Cardiac fibroblast (primary cell): ENCODE measurements around the gene NRIP1.

Source experiments
- DNase-seq, 2 donors: peaks; one replicate each; pipeline versions ENCODE4 v3.0.0 to v3.0.0-alpha.2; 2010; ENCODE audit warnings: low read depth in 2 of 2
- H3K4me3 ChIP-seq, 2 donors: replicated peaks in 1 of 2; 1 replicate in 1 of 2; 2 replicates in 1 of 2; pipeline ENCODE4 v1.5.1; 2011; ENCODE audit warnings: low read depth in 2 of 2, low read length in 2 of 2, mild to moderate bottlenecking in 2 of 2, moderate library complexity in 1 of 2
- CTCF ChIP-seq: IDR thresholded peaks from one replicate; pipeline ENCODE4 v1.5.1; 2011; ENCODE audit warnings: low read depth, mild to moderate bottlenecking, low read length, inconsistent platforms

The NRIP1 gene

GRCh38 chr21:14998336-14998735 lies 66.5 kb downstream of the NRIP1 start:
- no peak overlapping the region for H3K4me3 ChIP-seq

GRCh38 chr21:14995695-14996490 lies 68.9 kb downstream of the NRIP1 start:
- peak; percentile 68 to 78 for DNase-seq
- no peak overlapping the region for H3K4me3 ChIP-seq
- TF ChIP-seq CTCF, result no peak

More at GRCh38 chr21:14998336-14998735, 66.5 kb downstream of the NRIP1 start:
- no peak for TF ChIP-seq CTCF
- DNase-seq, result no peak

- no peak overlapping the region for H3K4me3 ChIP-seq
- DNase-seq, result no peak
- TF ChIP-seq CTCF, result no peak
These were observed 69.6 kb downstream of the NRIP1 start for GRCh38 chr21:14995226-14995625.

GRCh38 chr21:14993115-14993514 lies 71.7 kb downstream of the NRIP1 start:
- TF ChIP-seq CTCF, result no peak
- DNase-seq, result no peak

GRCh38 chr21:14991957-14992356 lies 72.8 kb downstream of the NRIP1 start:
- H3K4me3 ChIP-seq, result no peak overlapping the region
- TF ChIP-seq CTCF, result no peak
- peak in 1 of 2 donors; percentile 65 for DNase-seq

More at GRCh38 chr21:14993115-14993514, 71.7 kb downstream of the NRIP1 start:
- H3K4me3 ChIP-seq, result no peak overlapping the region

- no peak overlapping the region for H3K4me3 ChIP-seq
- TF ChIP-seq CTCF, result no peak
- peak; percentile 50 to 72 for DNase-seq
These were observed 75.4 kb downstream of the NRIP1 start for GRCh38 chr21:14989359-14989758.

- TF ChIP-seq CTCF, result no peak
- no peak overlapping the region for H3K4me3 ChIP-seq
- DNase-seq, result no peak
These were observed 76.0 kb downstream of the NRIP1 start for GRCh38 chr21:14988760-14989159.
